Activated CD8-positive, alpha-beta memory T cell treated with anti-CD3 and anti-CD28 coated beads, Interleukin-2, amount 10 ng/mL, durations not matched to agents 7 days and 5 days (primary cell): Measurements from ENCODE around the gene POLA1. TPM values are rescaled to one million over a fixed set of nuclear protein-coding genes. Genes with fewer than 3 reads are reported as not detected.
"Not testable (repeated sequence)": the region's sequence is repeated elsewhere in the genome, so short reads cannot be mapped to it uniquely, and the experiment has no call there.

ENCODE experiments used
- ATAC-seq: fragments of 150-1000 bp; cut with Tn5 transposase; one replicate; pipeline ENCODE4 v1.10.0; 2021; ENCODE audit warnings: moderate library complexity
- CTCF ChIA-PET: fragments of 350-600 bp; sonication (Branson Sonifier 250); formaldehyde crosslinking; loops from one replicate; lab custom pipeline; 2021; ENCODE audit warnings: antibody characterized with exemption; lab: Charles Lee
- DNase-seq: peaks from one replicate; pipeline ENCODE4 v3.0.0-alpha.2; 2020
- H3K27ac Mint-ChIP-seq: one replicate; pipeline ENCODE4 v1.8.0; 2021; ENCODE audit warnings: mild to moderate bottlenecking, mixed read lengths
- H3K27me3 Mint-ChIP-seq: one replicate; pipeline ENCODE4 v1.8.0; 2021; ENCODE audit warnings: mixed read lengths
- H3K36me3 Mint-ChIP-seq: one replicate; pipeline ENCODE4 v1.8.0; 2021; ENCODE audit warnings: mild to moderate bottlenecking, mixed read lengths
- H3K4me1 Mint-ChIP-seq: one replicate; pipeline ENCODE4 v1.8.0; 2021; ENCODE audit warnings: mixed read lengths
- H3K4me3 Mint-ChIP-seq: one replicate; pipeline ENCODE4 v1.8.0; 2021; ENCODE audit warnings: mild to moderate bottlenecking, moderate library complexity, mixed read lengths
- H3K9me3 Mint-ChIP-seq: one replicate; pipeline ENCODE4 v1.8.0; 2022; ENCODE audit warnings: low read depth, mixed read lengths
- total RNA-seq, 2 experiments: library from RNA; stranded (reverse); gene quantifications; one replicate each; pipeline ENCODE4 v1.2.3, GENCODE V29; 2021

POLA1 gene, protein sequence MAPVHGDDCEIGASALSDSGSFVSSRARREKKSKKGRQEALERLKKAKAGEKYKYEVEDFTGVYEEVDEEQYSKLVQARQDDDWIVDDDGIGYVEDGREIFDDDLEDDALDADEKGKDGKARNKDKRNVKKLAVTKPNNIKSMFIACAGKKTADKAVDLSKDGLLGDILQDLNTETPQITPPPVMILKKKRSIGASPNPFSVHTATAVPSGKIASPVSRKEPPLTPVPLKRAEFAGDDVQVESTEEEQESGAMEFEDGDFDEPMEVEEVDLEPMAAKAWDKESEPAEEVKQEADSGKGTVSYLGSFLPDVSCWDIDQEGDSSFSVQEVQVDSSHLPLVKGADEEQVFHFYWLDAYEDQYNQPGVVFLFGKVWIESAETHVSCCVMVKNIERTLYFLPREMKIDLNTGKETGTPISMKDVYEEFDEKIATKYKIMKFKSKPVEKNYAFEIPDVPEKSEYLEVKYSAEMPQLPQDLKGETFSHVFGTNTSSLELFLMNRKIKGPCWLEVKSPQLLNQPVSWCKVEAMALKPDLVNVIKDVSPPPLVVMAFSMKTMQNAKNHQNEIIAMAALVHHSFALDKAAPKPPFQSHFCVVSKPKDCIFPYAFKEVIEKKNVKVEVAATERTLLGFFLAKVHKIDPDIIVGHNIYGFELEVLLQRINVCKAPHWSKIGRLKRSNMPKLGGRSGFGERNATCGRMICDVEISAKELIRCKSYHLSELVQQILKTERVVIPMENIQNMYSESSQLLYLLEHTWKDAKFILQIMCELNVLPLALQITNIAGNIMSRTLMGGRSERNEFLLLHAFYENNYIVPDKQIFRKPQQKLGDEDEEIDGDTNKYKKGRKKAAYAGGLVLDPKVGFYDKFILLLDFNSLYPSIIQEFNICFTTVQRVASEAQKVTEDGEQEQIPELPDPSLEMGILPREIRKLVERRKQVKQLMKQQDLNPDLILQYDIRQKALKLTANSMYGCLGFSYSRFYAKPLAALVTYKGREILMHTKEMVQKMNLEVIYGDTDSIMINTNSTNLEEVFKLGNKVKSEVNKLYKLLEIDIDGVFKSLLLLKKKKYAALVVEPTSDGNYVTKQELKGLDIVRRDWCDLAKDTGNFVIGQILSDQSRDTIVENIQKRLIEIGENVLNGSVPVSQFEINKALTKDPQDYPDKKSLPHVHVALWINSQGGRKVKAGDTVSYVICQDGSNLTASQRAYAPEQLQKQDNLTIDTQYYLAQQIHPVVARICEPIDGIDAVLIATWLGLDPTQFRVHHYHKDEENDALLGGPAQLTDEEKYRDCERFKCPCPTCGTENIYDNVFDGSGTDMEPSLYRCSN (N-terminal part only)
- total RNA-seq, result 10 to 100 TPM; 35.7 to 36.5 TPM

DNA sequence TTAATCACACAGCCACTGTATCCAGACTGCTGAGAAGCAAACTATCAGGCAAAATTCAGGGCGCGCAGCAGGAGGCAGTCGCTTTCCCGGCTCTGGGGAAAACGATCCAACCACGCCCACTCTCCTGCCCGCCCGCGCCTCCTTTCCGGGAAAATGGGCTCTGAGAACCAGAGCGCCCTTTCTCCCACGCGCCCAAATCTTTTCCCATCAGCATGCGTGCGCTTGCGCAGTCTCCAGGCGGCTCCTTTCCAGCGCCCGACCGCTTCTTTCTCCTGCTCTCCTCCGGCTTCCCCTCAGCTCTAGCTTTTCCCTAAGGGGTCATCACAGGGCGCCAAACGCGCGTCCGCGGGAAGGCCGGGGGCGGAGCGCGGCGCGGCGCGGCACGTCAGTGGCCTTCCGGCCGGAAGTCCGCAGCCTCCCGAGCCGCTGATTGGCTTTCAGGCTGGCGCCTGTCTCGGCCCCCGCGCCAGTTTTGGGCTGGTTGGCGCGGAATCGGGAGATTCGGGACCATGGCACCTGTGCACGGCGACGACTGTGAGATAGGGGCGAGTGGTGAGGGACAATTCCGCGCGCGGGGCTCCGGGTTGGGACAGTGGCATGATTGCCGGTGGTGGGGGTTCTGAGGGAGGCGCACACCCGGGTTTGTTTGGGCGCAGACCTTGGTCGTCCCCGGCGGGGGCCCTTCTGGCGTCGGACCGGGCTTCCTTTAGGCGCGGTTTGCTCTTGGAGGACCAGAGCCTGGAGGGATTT lies at the start of gene POLA1:
TSS of gene POLA1 (plus strand) at position 466 of the 750 bp plus-strand sequence. CDS start at position 510, 44 bp downstream.
- peak within 1 kb of the TSS; percentile 94 for H3K27ac Mint-ChIP-seq
- CTCF ChIA-PET, result no interaction called here
- peaks cover 6% of the 10 kb centered on the region for H3K27me3 Mint-ChIP-seq
- DNase-seq, result peak; percentile 83
- H3K36me3 Mint-ChIP-seq, result peaks cover 13% of the 10 kb centered on the region
- no peaks in the 10 kb centered on the region for H3K9me3 Mint-ChIP-seq
- peaks cover 26% of the 10 kb centered on the region for H3K4me1 Mint-ChIP-seq
- peak; percentile 97 for ATAC-seq
- H3K4me3 Mint-ChIP-seq, result peak within 1 kb of the TSS; percentile 89

- peaks cover 10% of the 10 kb centered on the region for H3K4me1 Mint-ChIP-seq
- peaks cover 22% of the 10 kb centered on the region for H3K27me3 Mint-ChIP-seq
- H3K4me3 Mint-ChIP-seq, result peak overlapping the region; percentile 27
- DNase-seq (no peak), ATAC-seq (no peak)
- H3K27ac Mint-ChIP-seq, result no peak overlapping the region
- CTCF ChIA-PET, result no interaction called here
- no peaks in the 10 kb centered on the region for H3K36me3 Mint-ChIP-seq
- H3K9me3 Mint-ChIP-seq, result no peaks in the 10 kb centered on the region
These were observed 47.7 kb upstream of the POLA1 start for GRCh38 chrX:24646006-24646405.

- peaks cover 10% of the 10 kb centered on the region for H3K4me1 Mint-ChIP-seq
- no peak for DNase-seq
- H3K36me3 Mint-ChIP-seq, result no peaks in the 10 kb centered on the region
- no peaks in the 10 kb centered on the region for H3K9me3 Mint-ChIP-seq
- H3K27ac Mint-ChIP-seq, result no peak overlapping the region
- ATAC-seq, result peak; percentile 34
- peak overlapping the region; percentile 56 for H3K4me3 Mint-ChIP-seq
- CTCF ChIA-PET, result no interaction called here
- H3K27me3 Mint-ChIP-seq, result peaks cover 22% of the 10 kb centered on the region
These were observed 47.0 kb upstream of the POLA1 start for GRCh38 chrX:24646745-24647182.

GRCh38 chrX:24647257-24648058 lies 46.3 kb upstream of the POLA1 start, which contains the start of gene PCYT1B:
Gene PCYT1B, minus strand, starts transcription at chrX:24647347. Its CDS starts 242 bp downstream, at chrX:24647105.
- Mint-ChIP-seq H3K27me3 (peaks cover 22% of the 10 kb centered on the region), H3K36me3 (no peaks in the 10 kb centered on the region), H3K9me3 (no peaks in the 10 kb centered on the region), H3K27ac (no peak within 1 kb of the TSS), H3K4me3 (peak within 1 kb of the TSS; percentile 56), H3K4me1 (peaks cover 10% of the 10 kb centered on the region)
- peak; percentile 75 for DNase-seq
- peak; percentile 100 for ATAC-seq
- CTCF ChIA-PET, result no interaction called here

- Mint-ChIP-seq H3K27ac (no peak overlapping the region), H3K9me3 (no peaks in the 10 kb centered on the region), H3K36me3 (no peaks in the 10 kb centered on the region), H3K4me1 (peaks cover 10% of the 10 kb centered on the region), H3K4me3 (no peak overlapping the region), H3K27me3 (peaks cover 24% of the 10 kb centered on the region)
- DNase-seq (no peak), ATAC-seq (no peak)
- CTCF ChIA-PET, result no interaction called here
These were observed 45.2 kb upstream of the POLA1 start for GRCh38 chrX:24648495-24648894.

DNA sequence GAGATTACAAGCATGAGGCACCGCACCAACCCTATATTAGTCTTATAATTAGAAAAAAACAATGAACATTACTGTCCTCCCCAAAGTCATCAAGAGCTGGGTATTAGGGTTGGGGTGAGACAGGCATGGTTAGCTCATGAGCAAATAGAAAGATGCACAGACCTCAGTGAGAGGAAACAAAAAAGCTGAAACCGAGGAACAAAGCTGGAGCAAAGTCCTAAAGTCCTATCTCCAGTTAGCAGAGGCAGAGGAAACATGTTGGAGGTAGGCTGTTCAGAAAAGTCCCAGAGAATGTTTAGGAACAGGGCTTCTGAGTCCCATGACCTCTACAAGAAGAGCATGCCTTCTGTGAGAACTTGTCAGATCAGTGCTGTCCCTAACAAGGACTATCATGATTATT lies 41.9 kb upstream of the POLA1 start:
- Mint-ChIP-seq H3K4me1 (peaks cover 7% of the 10 kb centered on the region), H3K4me3 (no peak overlapping the region), H3K36me3 (no peaks in the 10 kb centered on the region), H3K27me3 (peaks cover 17% of the 10 kb centered on the region), H3K9me3 (no peaks in the 10 kb centered on the region), H3K27ac (no peak overlapping the region)
- CTCF ChIA-PET, result no interaction called here
- DNase-seq, result no peak
- ATAC-seq, result no peak

DNA sequence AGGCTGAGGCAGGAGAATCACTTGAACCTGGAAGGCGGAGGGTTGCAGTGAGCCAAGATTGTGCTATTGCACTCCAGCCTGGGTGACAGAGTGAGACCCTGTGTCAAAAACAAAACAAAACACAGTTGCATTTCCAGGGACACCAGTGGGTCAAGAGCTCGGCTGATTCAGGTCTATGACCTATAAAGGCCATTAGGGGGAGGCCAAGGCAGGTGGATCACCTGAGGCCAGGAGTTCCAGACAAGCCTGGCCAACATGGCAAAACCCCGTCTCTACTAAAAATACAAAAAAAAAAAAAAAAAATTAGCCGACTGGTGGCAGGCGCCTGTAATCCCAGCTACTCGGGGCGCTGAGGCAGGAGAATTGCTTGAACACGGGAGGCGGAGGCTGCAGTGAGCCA lies 38.0 kb upstream of the POLA1 start:
- DNase-seq, H3K27me3 Mint-ChIP-seq, CTCF ChIA-PET: not testable (repeated sequence)

DNA sequence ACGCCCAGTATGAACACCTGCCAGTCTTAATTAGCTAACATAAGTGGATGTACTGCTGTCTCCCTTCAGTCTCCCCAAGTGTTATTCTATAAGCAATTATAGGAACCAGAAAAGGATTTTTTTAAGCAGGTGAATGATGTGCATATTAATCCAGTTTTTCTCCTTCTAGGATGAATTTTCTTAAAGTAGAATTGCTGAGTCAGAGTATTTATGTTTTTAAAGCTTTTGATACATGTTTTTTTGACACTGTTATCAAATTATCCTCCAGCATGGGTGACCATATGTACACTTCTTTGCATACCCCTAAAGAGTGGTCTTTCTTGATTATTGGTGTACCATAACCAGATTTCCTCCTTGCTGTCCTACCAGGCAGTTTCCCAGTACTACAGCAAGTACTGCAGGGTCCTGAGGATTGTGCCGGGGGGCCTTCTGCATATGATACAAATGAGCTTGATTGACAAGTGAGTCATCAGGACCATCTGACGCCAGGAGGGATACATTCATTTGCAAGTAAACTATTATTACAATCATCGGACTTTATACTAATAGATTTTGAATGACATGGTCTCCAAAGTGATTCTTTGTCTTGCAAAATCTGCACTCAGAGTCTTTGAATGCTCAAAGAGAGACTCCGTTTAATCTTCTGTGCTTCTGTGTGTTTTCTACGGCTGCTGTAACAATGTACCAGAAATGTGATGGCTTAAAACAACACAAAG lies 35.9 kb upstream of the POLA1 start:
- peaks cover 4% of the 10 kb centered on the region for H3K27me3 Mint-ChIP-seq
- H3K36me3 Mint-ChIP-seq, result no peaks in the 10 kb centered on the region
- no peak for DNase-seq
- no peak overlapping the region for H3K27ac Mint-ChIP-seq
- no peaks in the 10 kb centered on the region for H3K9me3 Mint-ChIP-seq
- ATAC-seq, result no peak
- CTCF ChIA-PET, result no interaction called here
- H3K4me1 Mint-ChIP-seq, result no peaks in the 10 kb centered on the region
- H3K4me3 Mint-ChIP-seq, result no peak overlapping the region

More for the DNA sequence above, 38.0 kb upstream of the POLA1 start:
- not testable (repeated sequence) for H3K27ac Mint-ChIP-seq, H3K4me1 Mint-ChIP-seq, H3K36me3 Mint-ChIP-seq, H3K4me3 Mint-ChIP-seq, ATAC-seq, H3K9me3 Mint-ChIP-seq

GRCh38 chrX:24658421-24658820 lies 35.3 kb upstream of the POLA1 start:
- CTCF ChIA-PET, result no interaction called here
- no peaks in the 10 kb centered on the region for H3K36me3 Mint-ChIP-seq

DNA sequence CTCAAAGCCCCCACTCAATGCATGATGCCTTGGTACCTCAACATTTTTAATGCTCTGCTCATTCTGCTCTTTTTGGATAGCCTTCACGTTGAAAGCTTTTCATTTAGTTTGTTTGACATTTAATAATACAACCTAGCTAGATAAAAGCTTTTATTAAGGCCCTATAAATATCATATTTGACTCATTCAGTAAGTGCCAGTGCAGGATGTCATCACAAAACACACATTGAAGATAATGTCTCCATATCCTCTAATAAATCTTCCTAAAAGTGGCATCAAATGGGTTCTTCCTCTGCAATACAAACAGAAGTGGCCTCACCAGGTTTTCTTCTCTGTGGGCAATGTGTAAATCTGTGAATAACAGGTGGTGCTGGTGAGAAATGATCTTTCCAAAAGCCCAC lies 34.6 kb upstream of the POLA1 start:
- Mint-ChIP-seq H3K36me3 (no peaks in the 10 kb centered on the region), H3K4me3 (no peak overlapping the region), H3K9me3 (no peaks in the 10 kb centered on the region), H3K27ac (no peak overlapping the region), H3K27me3 (peaks cover 8% of the 10 kb centered on the region), H3K4me1 (no peaks in the 10 kb centered on the region)
- CTCF ChIA-PET, result no interaction called here
- DNase-seq, result no peak
- ATAC-seq, result no peak

More at GRCh38 chrX:24658421-24658820, 35.3 kb upstream of the POLA1 start:
- no peak overlapping the region for H3K27ac Mint-ChIP-seq
- H3K27me3 Mint-ChIP-seq, result peaks cover 5% of the 10 kb centered on the region
- ATAC-seq (no peak), DNase-seq (no peak)
- no peak overlapping the region for H3K4me3 Mint-ChIP-seq
- H3K4me1 Mint-ChIP-seq, result no peaks in the 10 kb centered on the region
- no peaks in the 10 kb centered on the region for H3K9me3 Mint-ChIP-seq

DNA sequence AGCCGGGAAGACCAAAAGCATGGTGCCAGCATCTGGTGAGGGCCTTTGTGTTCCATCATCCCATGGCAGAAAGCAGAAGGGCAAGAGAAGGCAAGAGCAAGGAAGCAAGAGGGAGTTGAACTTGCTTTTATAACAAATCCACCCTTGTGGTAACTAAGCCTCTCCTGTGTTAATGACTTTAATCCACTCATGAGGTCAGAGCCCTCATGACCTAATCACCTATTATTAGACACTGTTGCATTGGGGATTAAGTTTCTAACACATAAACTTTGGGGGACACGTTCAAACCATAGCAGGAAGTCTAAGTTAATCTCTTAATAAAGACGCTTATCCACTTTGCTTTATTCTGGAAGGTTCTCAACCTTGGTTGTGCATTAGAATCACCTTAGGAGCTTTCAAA lies 34.1 kb upstream of the POLA1 start:
- DNase-seq (no peak), ATAC-seq (no peak)
- Mint-ChIP-seq H3K27me3 (peaks cover 11% of the 10 kb centered on the region), H3K9me3 (no peaks in the 10 kb centered on the region), H3K4me3 (no peak overlapping the region), H3K4me1 (no peaks in the 10 kb centered on the region), H3K36me3 (no peaks in the 10 kb centered on the region), H3K27ac (no peak overlapping the region)
- CTCF ChIA-PET, result interaction anchor here (1.5 kb wide), 1 partner anchor 17 kb away, joined by 3 read pairs; no protein-coding TSS in a partner anchor
